ENCODE results near the gene LTF. TPM values are rescaled to one million over a fixed set of nuclear protein-coding genes. Genes with fewer than 3 reads are reported as not detected.
"Not testable (repeated sequence)": the region's sequence is repeated elsewhere in the genome, so short reads cannot be mapped to it uniquely, and the experiment has no call there.

Gene LTF
- total and polyA plus RNA-seq, 2 experiments from 2014 or later: 0.73 to 1.3 TPM

DNA sequence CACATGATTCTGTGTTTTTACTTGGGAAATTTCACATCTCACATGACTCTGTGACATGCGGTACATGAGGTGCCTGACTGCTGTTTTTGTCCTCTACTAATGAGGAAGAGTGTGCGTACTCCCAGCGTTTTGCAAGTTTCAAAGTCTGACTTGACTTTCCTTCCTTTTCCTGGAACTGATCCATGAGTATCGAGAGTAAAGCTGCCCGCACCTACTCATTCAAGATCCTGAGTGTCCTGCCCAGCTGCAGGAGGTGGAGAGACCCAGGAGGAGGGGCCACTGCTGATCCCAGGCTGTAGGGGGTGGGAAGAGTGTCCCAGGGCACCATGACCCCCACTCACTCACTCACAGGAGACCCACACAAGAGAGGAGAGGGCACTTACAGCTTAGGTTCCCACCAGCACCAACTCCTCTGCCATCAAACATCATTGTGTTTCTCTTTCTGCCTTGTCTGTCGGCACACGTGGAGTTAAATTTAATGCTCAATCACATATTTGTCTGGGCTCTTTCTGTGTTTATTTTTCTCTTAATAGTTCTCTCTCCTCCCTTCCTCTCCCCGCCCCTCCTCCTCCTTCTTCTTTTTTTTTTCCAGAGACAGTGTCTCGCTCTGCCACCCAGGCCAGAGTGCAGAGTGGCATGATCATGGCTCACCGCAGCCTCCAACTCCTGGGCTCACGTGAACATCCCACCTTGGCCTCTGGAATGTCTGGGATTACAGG is 59.2 kb downstream of the LTF start (continued):
- TF ChIP-seq, protein P1, sequence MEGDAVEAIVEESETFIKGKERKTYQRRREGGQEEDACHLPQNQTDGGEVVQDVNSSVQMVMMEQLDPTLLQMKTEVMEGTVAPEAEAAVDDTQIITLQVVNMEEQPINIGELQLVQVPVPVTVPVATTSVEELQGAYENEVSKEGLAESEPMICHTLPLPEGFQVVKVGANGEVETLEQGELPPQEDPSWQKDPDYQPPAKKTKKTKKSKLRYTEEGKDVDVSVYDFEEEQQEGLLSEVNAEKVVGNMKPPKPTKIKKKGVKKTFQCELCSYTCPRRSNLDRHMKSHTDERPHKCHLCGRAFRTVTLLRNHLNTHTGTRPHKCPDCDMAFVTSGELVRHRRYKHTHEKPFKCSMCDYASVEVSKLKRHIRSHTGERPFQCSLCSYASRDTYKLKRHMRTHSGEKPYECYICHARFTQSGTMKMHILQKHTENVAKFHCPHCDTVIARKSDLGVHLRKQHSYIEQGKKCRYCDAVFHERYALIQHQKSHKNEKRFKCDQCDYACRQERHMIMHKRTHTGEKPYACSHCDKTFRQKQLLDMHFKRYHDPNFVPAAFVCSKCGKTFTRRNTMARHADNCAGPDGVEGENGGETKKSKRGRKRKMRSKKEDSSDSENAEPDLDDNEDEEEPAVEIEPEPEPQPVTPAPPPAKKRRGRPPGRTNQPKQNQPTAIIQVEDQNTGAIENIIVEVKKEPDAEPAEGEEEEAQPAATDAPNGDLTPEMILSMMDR (conservative IDR thresholded peaks at IDR 0.05; ENCODE audit: low read depth in 2 of 2): no peak
- TF ChIP-seq EZH2 (IDR thresholded peaks at IDR 0.05; ENCODE audit: low read depth, unreplicated experiment): no peak
- TF ChIP-seq JUNB (IDR thresholded peaks at IDR 0.05; ENCODE audit: unreplicated experiment): no peak

DNA sequence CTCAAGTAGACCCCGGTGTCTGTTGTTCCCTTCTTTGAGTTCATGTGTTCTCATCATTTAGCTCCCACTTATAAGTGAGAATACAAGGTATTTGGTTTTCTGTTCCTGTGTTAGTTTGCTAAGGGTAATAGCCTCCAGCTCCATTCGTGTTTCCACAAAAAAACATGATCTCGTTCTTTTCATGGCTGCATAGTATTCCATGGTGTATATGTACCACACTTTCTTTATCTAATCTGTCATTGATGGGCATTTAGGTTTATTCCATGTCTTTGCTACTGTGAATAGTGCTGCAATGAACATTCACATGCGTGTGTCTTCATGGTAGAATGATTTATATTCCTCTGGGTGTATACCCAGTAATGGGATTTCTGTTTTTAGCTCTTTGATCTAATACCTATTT is 61.8 kb downstream of the LTF start:
- not testable (repeated sequence) for H3K9me2 ChIP-seq (ENCODE audit: insufficient read depth); H2AFZ ChIP-seq; H3K36me3 Mint-ChIP-seq (ENCODE audit: low read depth); H3K36me3 ChIP-seq (ENCODE audit: insufficient read depth); H4K20me1 ChIP-seq (replicated peaks; ENCODE audit: insufficient read depth); ATAC-seq; H3K27ac Mint-ChIP-seq; H3K4me2 ChIP-seq; H3K79me2 ChIP-seq (replicated peaks; ENCODE audit: insufficient read depth); H3K4me3 Mint-ChIP-seq; DNase-seq (ENCODE audit: low spot score); H3K27ac ChIP-seq (ENCODE audit: low read depth); H3K4me1 ChIP-seq (ENCODE audit: insufficient read depth); H3K4me3 ChIP-seq; H3K27me3 ChIP-seq (ENCODE audit: insufficient read depth); H3F3A ChIP-seq (replicated peaks; ENCODE audit: low read depth); H3K27me3 Mint-ChIP-seq (ENCODE audit: insufficient read depth, low read depth, poor library complexity); H3K4me1 Mint-ChIP-seq; H3K9me3 Mint-ChIP-seq

DNA sequence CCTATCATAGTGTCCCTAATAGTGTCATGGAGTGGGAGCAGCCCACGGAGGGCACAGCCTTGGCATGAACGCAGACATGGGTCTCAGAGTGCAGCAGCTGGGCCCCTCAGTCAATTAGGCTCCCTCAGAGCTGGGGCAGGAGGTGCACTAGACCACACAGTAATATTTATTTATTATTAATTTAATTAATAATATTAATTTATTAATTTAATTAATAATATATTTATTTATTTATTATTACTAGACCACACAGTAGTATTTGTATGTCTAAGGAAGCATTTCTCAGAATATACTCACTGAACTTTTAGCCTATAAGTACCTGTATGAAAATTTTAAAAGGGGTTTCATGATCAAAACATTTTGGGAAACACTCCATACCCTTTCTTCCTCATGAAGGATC is 63.1 kb downstream of the LTF start:
- H3K36me3 Mint-ChIP-seq (ENCODE audit: low read depth): no peaks in the 10 kb centered on the region
- no peak overlapping the region for H3K4me3 Mint-ChIP-seq
- Histone ChIP-seq H3K4me1 (ENCODE audit: insufficient read depth) (no peaks in the 10 kb centered on the region), H3K9me2 (ENCODE audit: insufficient read depth) (no peaks in the 10 kb centered on the region), H3K27me3 (ENCODE audit: insufficient read depth) (no peaks in the 10 kb centered on the region), H3K27ac (ENCODE audit: low read depth) (no peak overlapping the region), H3K4me2 (no peak overlapping the region), H4K20me1 (replicated peaks; ENCODE audit: insufficient read depth) (no peaks in the 10 kb centered on the region), H3K36me3 (ENCODE audit: insufficient read depth) (no peaks in the 10 kb centered on the region), H3K4me3 (no peak overlapping the region), H3F3A (replicated peaks; ENCODE audit: low read depth) (no peaks in the 10 kb centered on the region), H3K79me2 (replicated peaks; ENCODE audit: insufficient read depth) (no peaks in the 10 kb centered on the region), H2AFZ (no peak overlapping the region)
- DNase-seq (ENCODE audit: low spot score): no peak
- H3K27ac Mint-ChIP-seq: no peak overlapping the region
- peaks cover 2% of the 10 kb centered on the region for H3K27me3 Mint-ChIP-seq (ENCODE audit: insufficient read depth, low read depth, poor library complexity)
- H3K4me1 Mint-ChIP-seq: no peaks in the 10 kb centered on the region
- ATAC-seq: no peak
- no peaks in the 10 kb centered on the region for H3K9me3 Mint-ChIP-seq
- no peak for TF ChIP-seq JUNB (IDR thresholded peaks at IDR 0.05; ENCODE audit: unreplicated experiment)
- TF ChIP-seq, protein P2, sequence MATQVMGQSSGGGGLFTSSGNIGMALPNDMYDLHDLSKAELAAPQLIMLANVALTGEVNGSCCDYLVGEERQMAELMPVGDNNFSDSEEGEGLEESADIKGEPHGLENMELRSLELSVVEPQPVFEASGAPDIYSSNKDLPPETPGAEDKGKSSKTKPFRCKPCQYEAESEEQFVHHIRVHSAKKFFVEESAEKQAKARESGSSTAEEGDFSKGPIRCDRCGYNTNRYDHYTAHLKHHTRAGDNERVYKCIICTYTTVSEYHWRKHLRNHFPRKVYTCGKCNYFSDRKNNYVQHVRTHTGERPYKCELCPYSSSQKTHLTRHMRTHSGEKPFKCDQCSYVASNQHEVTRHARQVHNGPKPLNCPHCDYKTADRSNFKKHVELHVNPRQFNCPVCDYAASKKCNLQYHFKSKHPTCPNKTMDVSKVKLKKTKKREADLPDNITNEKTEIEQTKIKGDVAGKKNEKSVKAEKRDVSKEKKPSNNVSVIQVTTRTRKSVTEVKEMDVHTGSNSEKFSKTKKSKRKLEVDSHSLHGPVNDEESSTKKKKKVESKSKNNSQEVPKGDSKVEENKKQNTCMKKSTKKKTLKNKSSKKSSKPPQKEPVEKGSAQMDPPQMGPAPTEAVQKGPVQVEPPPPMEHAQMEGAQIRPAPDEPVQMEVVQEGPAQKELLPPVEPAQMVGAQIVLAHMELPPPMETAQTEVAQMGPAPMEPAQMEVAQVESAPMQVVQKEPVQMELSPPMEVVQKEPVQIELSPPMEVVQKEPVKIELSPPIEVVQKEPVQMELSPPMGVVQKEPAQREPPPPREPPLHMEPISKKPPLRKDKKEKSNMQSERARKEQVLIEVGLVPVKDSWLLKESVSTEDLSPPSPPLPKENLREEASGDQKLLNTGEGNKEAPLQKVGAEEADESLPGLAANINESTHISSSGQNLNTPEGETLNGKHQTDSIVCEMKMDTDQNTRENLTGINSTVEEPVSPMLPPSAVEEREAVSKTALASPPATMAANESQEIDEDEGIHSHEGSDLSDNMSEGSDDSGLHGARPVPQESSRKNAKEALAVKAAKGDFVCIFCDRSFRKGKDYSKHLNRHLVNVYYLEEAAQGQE (IDR thresholded peaks at IDR 0.05; ENCODE audit: unreplicated experiment): no peak
- TF ChIP-seq ZNF114 (CRISPR knock-in tag; IDR thresholded peaks at IDR 0.05): no peak
- no peak for TF ChIP-seq CREB1 (CRISPR knock-in tag; IDR thresholded peaks at IDR 0.05; ENCODE audit: low read depth)
- TF ChIP-seq, protein P1 (conservative IDR thresholded peaks at IDR 0.05; ENCODE audit: low read depth in 2 of 2): no peak
- no peak for TF ChIP-seq POLR2AphosphoS5 (IDR thresholded peaks at IDR 0.05; ENCODE audit: low read depth)
- TF ChIP-seq STAT1 (IDR thresholded peaks at IDR 0.05; ENCODE audit: unreplicated experiment): no peak
- TF ChIP-seq, protein P3, sequence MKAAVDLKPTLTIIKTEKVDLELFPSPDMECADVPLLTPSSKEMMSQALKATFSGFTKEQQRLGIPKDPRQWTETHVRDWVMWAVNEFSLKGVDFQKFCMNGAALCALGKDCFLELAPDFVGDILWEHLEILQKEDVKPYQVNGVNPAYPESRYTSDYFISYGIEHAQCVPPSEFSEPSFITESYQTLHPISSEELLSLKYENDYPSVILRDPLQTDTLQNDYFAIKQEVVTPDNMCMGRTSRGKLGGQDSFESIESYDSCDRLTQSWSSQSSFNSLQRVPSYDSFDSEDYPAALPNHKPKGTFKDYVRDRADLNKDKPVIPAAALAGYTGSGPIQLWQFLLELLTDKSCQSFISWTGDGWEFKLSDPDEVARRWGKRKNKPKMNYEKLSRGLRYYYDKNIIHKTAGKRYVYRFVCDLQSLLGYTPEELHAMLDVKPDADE (IDR thresholded peaks at IDR 0.05): no peak
- TF ChIP-seq ZNF331 (CRISPR knock-in tag; IDR thresholded peaks at IDR 0.05; ENCODE audit: low read depth): no peak
- TF ChIP-seq EZH2 (IDR thresholded peaks at IDR 0.05; ENCODE audit: low read depth, unreplicated experiment): no peak
- no peak for TF ChIP-seq NANOG (IDR thresholded peaks at IDR 0.05; ENCODE audit: borderline replicate concordance)
